ENCODE data around the gene SETD3.

GRCh38 chr14:99502989-99503421, 22.3 kb upstream of the SETD3 start:
- no peak for TF ChIP-seq CTCF (conservative IDR thresholded peaks at IDR 0.05 in 1 of 2, IDR thresholded peaks at IDR 0.05 in 1 of 2; ENCODE audit: low read depth in 1 of 2, low read length in 2 of 2)
- no peak for TF ChIP-seq EZH2 (IDR thresholded peaks at IDR 0.05; ENCODE audit: low read length, missing control alignments)
